GM12892 (cell line): Measurements from ENCODE around the gene AFTPH.
"Not testable (repeated sequence)": the region's sequence is repeated elsewhere in the genome, so short reads cannot be mapped to it uniquely, and the experiment has no call there.

Experiments
- DNase-seq: peaks from one replicate; pipeline ENCODE4 v3.0.0; 2011; ENCODE audit not compliant: insufficient read length
- FAIRE-seq: peaks from 2 replicates; lab custom pipeline; 2011; peaks lifted over from hg19 to GRCh38; lab: Jason Lieb, UNC
- POLR2A ChIP-seq: IDR thresholded peaks from 2 replicates; pipeline ENCODE4 v1.6.1; 2011; ENCODE audit warnings: low read depth, low read length, control low read depth
- POLR2AphosphoS5 ChIP-seq: IDR thresholded peaks from 2 replicates; pipeline ENCODE4 v1.6.1; 2011; ENCODE audit warnings: low read depth, low read length, control low read depth
- TAF1 ChIP-seq: IDR thresholded peaks from 2 replicates; pipeline ENCODE4 v1.6.1; 2011; ENCODE audit warnings: low read depth, mild to moderate bottlenecking, control low read depth, low read length, borderline replicate concordance

AFTPH gene

DNA sequence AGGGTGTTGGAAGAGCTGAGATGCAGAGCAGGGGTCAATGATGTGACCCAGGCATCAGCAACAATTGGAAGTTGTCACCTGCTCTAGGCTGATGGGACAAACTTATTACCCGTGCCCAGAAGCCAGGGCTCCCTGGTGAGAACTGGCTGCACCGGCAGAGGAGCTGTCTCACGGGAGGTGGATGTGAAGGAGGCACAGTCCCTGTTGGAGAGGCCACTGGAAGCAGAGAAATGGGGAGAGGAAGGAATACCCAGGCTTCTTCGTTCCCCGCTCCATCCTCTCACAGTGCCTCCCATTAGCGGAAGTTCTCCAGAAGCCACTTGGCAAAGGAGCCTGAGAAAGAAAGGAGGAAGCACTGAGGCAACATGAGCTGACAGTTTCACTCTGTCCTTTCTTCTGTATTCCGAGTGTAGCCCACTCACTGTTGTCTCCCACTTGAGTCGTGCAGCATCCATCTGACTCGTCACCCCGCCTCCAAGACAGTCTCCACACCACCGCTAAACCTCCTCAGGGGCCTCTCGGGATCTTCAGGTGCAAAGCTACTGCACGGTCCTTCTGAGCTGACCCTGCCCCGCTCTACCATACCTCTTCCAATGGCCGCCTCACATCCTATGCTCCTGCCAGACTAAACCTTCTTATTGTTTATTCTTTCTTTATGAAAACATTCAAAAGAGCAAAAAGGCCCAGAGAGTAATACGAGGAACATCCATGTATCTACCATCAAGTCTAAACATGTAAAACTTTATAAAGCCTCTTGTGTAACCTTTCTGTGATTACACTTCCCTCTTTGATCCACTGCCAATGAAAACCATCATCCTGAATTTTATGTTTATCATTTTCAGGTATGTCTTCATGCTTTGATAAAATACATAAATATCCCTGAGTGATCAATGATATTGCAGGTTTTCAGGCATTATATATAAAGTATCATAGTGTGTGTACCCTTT is 19.1 kb upstream of the AFTPH start:
- DNase-seq (no peak), FAIRE-seq (no peak)
- TF ChIP-seq POLR2A (no peak), POLR2AphosphoS5 (no peak)

DNA sequence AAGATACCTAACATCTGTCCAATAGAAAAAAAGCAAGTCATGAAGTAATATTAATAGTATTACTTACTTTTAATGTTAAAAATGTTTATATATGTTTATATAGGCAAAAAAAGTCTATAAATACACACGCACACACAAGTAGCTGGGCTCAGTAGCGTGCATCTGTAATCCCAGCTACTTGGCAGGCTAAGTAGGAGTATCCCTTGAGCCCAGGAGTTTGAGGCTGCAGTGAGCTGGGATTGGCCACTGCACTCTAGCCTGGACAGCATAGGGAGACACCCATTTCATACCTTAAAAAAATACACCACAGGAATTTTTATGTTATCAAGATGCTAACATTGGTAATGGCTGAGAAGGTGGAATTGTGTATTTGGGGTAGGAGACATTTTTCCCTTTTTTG is 17.4 kb upstream of the AFTPH start:
- TF ChIP-seq POLR2AphosphoS5 = no peak
- no peak for TF ChIP-seq TAF1
- TF ChIP-seq POLR2A = no peak

DNA sequence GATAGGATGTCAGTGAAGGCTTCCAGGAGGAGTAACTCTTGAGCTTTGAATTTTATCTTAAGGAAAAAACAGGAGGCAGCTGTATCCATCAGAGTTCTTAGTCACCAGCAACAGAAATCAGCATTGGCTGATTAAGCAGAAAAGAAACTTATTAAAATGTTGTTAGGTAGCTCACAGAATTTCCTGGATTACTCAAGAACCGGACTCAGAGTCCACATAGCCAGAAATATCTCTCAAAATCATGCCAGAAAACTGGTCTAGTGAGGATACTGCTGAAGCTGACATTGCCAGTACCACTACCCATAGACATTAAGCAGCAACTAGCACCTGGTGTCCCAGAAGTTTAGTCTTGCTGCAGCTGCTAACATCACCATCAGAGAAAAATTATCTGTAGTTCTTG is 10.1 kb upstream of the AFTPH start:
- DNase-seq = no peak
- no peak for TF ChIP-seq TAF1
- no peak for TF ChIP-seq POLR2A
- no peak for FAIRE-seq

More for the DNA sequence above, 17.4 kb upstream of the AFTPH start:
- no peak for DNase-seq
- no peak for FAIRE-seq

DNA sequence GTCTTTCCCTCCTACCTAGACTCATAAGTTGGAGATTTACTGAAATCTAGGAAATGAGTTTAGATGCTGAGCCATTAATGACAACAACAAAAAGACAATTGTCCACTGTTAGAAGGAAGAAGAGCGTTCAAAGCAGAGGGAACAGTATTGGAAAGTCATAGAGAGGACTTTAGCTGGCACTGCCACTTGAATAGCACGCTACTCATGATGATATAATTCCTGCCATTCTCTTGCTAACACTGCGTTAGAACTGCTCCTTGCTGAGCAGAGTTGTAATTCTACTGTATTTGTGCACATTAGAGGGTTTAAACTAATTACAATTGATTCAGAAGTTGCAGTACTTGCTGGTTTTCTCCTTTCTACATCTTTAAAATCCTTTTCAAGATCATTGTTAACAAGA is 9.0 kb upstream of the AFTPH start:
- FAIRE-seq = no peak
- TF ChIP-seq POLR2AphosphoS5 = no peak
- TF ChIP-seq POLR2A = no peak
- no peak for TF ChIP-seq TAF1
- DNase-seq = no peak

DNA sequence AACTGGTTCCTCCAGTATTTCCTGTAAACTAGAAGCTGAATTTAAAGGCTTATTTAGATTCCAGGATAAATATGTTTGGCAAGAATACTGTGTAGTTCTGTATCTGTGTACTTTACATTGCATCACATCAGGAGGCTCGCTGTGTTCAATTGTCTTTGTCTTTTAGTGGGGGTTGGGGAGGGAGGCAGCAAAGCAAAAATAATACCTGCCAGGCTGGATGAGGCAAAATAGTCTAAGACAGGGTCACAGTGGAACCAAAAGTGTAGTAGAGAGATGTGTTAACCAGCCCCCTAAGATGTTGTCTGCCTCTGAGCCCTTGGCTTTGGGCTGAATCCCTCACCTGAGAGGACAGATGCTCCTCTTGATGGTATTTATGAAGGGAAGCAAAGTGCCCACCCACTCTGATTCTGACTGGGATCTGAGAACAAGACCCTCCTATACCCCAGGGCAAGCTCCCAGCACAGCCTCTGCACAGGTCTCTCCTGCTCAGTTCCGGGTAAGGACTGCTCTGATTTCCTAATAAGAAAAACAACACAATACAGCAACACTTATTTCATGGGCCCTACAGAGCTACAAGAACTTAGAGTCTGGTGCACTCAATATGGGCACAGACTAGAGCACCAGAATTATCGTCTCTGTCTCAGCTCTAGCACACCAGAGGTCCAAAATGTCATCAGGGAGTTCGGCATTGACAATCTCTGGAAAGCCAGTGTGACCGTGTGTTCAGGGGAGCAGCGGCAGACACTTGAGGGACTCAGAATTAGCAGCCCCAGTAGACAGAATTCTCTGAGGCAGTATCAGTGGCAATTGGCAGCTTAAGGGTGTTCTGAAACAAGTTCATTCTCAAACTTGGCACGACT is 7.2 kb upstream of the AFTPH start:
- TF ChIP-seq TAF1 (no peak), POLR2AphosphoS5 (no peak), POLR2A (no peak)
- no peak for FAIRE-seq
- DNase-seq = no peak

DNA sequence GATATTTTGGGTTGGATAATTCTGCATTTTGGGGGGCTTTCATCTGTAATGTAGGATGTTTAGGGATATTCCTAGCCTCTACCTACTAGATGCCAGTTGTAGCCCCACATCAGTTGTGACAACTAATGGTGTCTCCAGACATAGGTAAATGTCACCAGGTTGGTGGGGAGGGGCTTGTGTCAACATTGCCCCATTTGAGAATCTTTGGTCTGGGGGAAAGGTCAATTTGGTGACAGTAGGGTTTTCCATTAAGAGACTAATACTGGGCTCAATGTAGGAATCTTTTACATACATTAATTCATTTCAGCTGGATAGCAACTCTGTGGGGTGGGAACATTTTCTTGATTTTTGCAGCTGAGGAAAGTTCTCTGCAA is 6.6 kb upstream of the AFTPH start:
- FAIRE-seq = no peak
- no peak for DNase-seq
- TF ChIP-seq POLR2AphosphoS5 (no peak), POLR2A (no peak), TAF1 (no peak)

DNA sequence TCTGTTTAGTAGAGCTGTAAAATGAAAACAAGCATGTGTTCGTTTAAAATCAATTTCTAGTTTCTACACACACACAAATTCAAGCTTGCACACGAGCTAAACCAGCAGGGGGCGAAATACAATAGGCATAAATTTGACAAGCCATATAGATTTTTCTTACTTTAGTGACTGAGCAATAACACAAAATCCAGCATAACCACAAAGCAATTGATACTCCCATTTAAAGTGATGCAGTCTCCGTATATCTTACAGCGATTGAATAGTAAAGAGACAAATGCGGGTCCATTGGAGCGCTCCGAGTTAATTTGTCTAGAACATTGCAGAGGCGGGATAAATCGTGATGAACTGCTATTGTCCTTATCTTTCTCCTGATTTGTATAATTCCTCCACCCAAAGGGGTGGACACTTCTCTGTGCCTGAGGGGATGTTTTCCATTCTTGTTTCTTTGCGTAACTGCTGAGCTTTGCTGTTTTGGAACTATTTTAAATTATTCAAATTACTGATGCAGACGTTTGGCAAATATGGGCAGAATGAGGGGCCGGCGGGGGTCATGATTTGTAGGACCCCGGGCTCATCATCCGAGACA is 1.2 kb upstream of the AFTPH start:
- DNase-seq (no peak), FAIRE-seq (peak; percentile 84)
- TF ChIP-seq TAF1 (no peak), POLR2A (no peak), POLR2AphosphoS5 (no peak)

DNA sequence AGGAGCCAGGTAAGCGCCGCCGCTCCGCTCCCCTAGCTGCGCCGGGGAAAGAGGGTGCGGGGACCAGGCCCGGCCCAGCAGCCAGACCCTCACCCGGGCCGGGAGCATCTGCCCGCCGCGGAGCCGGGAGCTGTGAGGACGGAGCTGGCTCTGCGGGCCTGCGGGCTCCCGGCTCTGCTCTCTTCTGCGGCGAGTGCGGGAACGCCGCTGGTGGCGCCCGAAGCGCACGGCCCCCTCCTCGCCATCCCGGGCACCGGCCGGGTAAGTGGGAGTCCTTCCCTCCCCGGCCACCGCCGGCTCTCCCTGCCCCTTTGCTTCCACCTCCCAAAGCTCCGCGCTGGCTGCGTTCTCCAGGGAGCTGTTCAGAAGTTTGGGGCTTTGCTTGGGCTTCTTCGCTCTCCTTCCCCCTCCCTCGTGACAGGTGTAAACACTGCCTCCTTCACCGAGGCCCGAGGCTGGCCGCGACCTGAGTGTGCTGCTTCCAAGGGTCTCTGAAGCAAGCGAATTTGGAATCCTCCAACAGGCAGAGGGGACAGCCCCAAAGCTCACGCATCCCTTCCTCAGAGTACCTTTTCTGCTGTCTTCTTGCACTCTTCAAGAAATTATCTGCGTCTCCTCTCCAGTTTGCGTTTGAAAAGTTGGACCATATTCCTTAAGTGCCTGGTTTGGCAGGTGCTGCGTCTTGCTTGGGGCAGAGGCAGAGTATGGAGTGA is 632 bp downstream of the AFTPH start:
- FAIRE-seq = peak; percentile 56
- DNase-seq = no peak
- TF ChIP-seq POLR2A (no peak), POLR2AphosphoS5 (no peak), TAF1 (no peak)

DNA sequence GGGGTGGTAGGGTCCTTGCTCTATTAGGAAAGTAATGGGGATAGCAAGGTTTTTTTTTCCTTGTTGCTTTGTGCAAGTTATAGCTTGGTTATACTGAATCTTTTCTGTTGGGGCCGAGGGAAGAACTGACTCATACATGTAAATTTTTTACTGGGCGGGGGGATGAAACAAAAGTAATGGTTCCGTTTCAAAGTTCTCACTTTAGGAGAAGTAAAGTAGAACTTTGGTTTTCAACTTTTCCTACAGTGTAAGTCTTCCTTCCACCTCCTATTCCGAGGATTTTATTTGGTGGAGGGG is 1.1 kb downstream of the AFTPH start:
- peak; percentile 85 for FAIRE-seq
- TF ChIP-seq POLR2A (peak; percentile 54; the same call in 1 of the 2 replicates), TAF1 (no peak), POLR2AphosphoS5 (peak; percentile 62)
- no peak for DNase-seq

DNA sequence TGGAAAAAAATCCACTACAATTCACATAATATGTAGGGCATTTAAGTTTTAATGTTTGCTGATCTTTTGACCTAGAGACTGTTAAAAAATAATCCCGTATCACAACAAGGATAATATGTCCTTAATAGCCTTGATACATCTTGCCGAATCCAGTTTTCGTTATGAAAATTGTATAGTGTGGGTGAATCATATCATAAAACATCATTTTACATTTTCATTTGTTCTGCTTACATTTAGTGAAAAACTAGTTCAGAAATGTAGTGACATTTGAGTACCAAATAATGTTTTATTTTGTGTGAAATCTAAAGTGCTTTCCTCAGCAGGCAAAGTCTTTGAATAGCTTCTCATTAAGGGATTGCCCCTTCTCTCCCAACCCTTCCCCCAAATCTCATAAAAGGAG is 1.9 kb downstream of the AFTPH start:
- FAIRE-seq = no peak
- DNase-seq = no peak
- TF ChIP-seq POLR2A (no peak), POLR2AphosphoS5 (no peak), TAF1 (no peak)

DNA sequence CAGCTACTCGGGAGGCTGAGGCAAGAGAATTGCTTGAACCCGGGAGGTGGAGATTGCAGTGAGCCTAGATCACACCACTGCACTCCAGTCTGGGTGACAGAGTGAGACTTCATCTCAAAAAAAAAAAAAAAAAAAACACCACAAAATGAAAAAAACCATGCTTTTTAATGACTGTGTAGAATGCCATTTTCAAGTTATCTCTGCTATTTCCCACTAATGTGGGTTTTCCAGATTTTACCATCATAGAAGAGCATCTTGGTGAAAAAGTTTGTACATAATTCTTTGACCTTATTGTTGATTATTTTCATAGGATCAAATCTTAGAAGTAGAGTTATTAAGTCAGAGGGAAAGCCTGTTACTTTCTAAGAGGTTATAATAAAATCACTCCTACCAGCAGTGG is 6.8 kb downstream of the AFTPH start:
- FAIRE-seq, DNase-seq: not testable (repeated sequence)
